Hepatocyte (in vitro differentiated cells): ENCODE data around the gene SERPINB13.

ENCODE experiments used
- CTCF ChIP-seq: fragments of 200-600 bp; sonication (generic); IDR thresholded peaks from 2 replicates; pipeline ENCODE4 v1.5.1; 2016; ENCODE audit warnings: antibody characterized with exemption, mild to moderate bottlenecking; ENCODE audit not compliant: poor library complexity
- EZH2 ChIP-seq: fragments of 200-600 bp; sonication (generic); IDR thresholded peaks from 2 replicates; pipeline ENCODE4 v1.6.1; 2016; ENCODE audit warnings: antibody characterized with exemption, mild to moderate bottlenecking, borderline replicate concordance
- EZH2phosphoT487 ChIP-seq: fragments of 200-600 bp; sonication (generic); IDR thresholded peaks from one replicate; pipeline ENCODE4 v1.6.1; 2018; ENCODE audit warnings: antibody characterized with exemption, mild to moderate bottlenecking, low read depth, moderate library complexity; ENCODE audit not compliant: unreplicated experiment, severe bottlenecking

DNA sequence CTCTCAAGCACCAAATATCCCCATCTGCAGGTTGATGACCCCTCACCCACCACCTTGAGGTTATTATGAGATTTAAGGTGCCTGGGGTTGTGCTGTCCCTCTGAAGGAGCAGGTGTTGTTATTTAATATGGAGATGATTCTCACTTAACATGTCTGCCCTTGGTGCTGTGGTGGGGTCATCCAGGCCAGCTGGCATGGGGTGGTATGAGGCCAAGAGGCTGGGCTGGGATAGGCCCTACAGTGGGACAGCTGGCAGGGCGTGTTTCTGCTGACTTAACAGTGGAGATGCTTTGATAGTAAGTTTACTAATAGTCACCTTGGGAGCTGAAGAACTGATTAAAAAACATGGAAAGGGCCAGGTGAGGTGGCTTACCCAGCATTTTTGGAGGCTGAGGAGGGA, 22.6 kb upstream of the SERPINB13 start:
- TF ChIP-seq CTCF = no peak
- TF ChIP-seq EZH2 = no peak
- no peak for TF ChIP-seq EZH2phosphoT487
